Measurements from ENCODE around the gene PLPPR2.
"Not testable (repeated sequence)": the region's sequence is repeated elsewhere in the genome, so short reads cannot be mapped to it uniquely, and the experiment has no call there.

The PLPPR2 gene

GRCh38 chr19:11375143-11375948, 20.1 kb downstream of the PLPPR2 start:
- H3K27me3 Mint-ChIP-seq = no peaks in the 10 kb centered on the region
- no peaks in the 10 kb centered on the region for H3K9me3 Mint-ChIP-seq
- H3K4me3 Mint-ChIP-seq = no peak overlapping the region
- peaks cover 16% of the 10 kb centered on the region for H3K36me3 Mint-ChIP-seq
- peaks cover 24% of the 10 kb centered on the region for H3K4me1 Mint-ChIP-seq
- ATAC-seq = peak; percentile 63
- no peak overlapping the region for H3K27ac Mint-ChIP-seq

GRCh38 chr19:11377237-11377636, 22.0 kb downstream of the PLPPR2 start:
- Mint-ChIP-seq H3K27ac (no peak overlapping the region), H3K27me3 (no peaks in the 10 kb centered on the region), H3K9me3 (no peaks in the 10 kb centered on the region), H3K36me3 (peaks cover 8% of the 10 kb centered on the region), H3K4me3 (no peak overlapping the region), H3K4me1 (peaks cover 42% of the 10 kb centered on the region)
- ATAC-seq = no peak

DNA sequence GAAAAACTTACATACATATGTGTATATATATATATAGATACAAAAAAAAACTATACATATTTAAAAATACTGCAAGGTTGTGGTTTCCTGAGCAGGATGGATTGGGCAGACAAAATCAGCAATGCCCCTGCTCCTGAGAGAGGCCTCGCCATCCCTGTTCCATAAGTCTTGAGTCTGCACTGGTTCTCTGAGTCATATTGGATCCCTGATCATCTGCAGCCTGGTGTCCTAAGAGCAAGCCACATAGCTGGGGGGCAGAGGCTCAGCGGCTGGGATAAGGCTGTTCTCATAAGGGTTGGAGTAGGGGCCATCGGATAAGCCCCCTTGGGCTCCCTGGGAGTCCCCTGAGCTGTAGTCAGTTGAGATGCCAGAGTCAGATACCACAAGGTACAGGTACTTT, 22.5 kb downstream of the PLPPR2 start:
- Mint-ChIP-seq H3K9me3 (no peaks in the 10 kb centered on the region), H3K4me3 (no peak overlapping the region), H3K36me3 (peaks cover 8% of the 10 kb centered on the region), H3K27ac (no peak overlapping the region), H3K4me1 (peaks cover 46% of the 10 kb centered on the region), H3K27me3 (no peaks in the 10 kb centered on the region)
- no peak for ATAC-seq

DNA sequence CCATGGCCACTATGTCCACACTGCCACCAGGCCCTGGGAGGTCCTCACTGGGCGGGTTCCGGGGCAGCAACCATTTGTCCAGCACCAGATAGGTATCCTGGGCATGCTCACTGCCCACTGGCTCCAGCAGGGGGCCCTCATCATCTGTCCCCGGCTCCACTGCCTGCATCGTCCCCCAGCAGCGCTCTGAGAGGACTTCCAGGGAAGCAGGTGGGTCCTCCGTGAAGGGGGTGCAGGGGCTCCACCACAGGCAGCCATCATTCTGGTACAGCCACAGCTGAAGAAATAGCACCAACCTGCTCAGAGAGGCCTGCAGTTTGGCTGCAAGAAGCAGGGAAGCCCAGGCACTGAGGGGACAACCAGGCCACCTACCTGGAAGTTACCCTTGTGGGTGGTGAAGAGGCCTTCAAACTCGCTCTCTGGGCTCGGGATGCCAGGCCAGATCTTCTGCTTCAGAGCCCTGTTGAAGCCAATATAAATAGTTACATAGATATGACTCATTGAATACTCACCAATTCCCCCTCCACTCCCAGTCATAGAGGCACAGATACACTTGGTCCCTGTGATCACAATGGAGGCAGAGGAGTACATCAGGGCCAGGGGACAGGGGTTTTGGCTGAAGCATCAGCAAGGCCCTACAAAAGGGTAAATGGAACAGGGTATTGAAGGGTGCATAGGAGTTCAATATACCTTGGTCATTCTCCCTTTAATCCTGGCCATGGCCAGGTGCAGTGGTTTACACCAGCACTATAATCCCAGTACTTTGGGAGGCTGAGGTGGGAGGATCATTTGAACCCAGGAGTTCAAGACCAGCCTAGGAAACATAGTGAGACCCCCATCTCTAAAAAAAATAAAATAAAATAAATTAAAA, 23.3 kb downstream of the PLPPR2 start:
- H3K4me1 Mint-ChIP-seq = peaks cover 54% of the 10 kb centered on the region

GRCh38 chr19:11379269-11379845, 24.1 kb downstream of the PLPPR2 start:
- peaks cover 55% of the 10 kb centered on the region for H3K4me1 Mint-ChIP-seq
- H3K27ac Mint-ChIP-seq = peak overlapping the region; percentile 91
- not testable (repeated sequence) for ATAC-seq, H3K27me3 Mint-ChIP-seq, H3K36me3 Mint-ChIP-seq, H3K4me3 Mint-ChIP-seq, H3K9me3 Mint-ChIP-seq

More for the DNA sequence above, 23.3 kb downstream of the PLPPR2 start:
- Mint-ChIP-seq H3K9me3 (no peaks in the 10 kb centered on the region), H3K36me3 (peaks cover 8% of the 10 kb centered on the region), H3K4me3 (no peak overlapping the region), H3K27me3 (no peaks in the 10 kb centered on the region), H3K27ac (no peak overlapping the region)
- no peak for ATAC-seq

GRCh38 chr19:11379857-11380350, 24.7 kb downstream of the PLPPR2 start:
- Mint-ChIP-seq H3K36me3 (peaks cover 8% of the 10 kb centered on the region), H3K27me3 (no peaks in the 10 kb centered on the region), H3K9me3 (no peaks in the 10 kb centered on the region), H3K4me1 (peaks cover 55% of the 10 kb centered on the region), H3K27ac (peak overlapping the region; percentile 91), H3K4me3 (peak overlapping the region; percentile 84)
- ATAC-seq = no peak

DNA sequence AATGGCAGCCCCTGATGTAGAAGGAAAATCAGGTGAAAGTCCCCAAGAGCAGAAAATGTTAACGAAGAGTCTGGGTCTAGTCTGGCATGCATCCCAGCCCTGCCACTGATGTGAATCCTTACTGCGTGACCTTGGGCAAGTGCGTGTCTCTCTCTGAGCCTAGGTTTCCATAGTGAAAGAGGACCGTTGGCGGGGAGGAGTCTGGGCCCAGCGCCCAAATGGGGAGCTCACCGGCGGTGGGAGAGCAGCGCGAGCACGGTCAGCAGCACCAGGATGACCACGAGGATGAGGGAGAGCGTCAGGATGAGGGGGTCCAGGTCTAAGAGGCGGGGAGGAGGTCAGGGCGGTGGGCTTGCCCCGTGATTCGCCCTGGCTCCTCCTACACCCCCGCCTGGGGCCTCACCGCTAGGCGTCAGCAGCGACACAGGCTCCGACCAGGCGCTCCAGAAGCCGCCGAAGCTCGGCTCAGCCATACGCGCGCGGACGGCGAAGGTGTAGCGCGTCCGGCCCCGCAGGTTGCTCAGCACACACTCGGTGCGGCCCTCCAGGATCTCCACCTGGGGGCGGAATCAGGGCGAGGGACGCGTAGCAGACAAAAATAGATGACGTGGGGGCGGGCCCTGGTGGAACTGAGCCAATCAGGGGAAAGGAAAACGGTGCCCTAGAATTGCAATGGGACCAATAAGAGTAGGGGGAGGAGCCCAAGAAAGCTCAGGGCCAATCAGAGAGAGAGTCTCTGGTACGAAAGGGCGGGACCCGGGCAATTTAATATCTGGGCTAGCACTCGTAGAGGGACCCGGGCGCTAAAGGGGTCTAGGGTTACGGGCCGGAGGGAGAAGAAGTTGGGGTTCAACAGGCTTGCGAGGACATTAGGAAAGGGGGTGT, 25.7 kb downstream of the PLPPR2 start:
- Mint-ChIP-seq H3K27me3 (no peaks in the 10 kb centered on the region), H3K9me3 (no peaks in the 10 kb centered on the region), H3K36me3 (peaks cover 8% of the 10 kb centered on the region), H3K27ac (peak overlapping the region; percentile 91), H3K4me3 (peak overlapping the region; percentile 84), H3K4me1 (peaks cover 50% of the 10 kb centered on the region)
- peak; percentile 94 for ATAC-seq

DNA sequence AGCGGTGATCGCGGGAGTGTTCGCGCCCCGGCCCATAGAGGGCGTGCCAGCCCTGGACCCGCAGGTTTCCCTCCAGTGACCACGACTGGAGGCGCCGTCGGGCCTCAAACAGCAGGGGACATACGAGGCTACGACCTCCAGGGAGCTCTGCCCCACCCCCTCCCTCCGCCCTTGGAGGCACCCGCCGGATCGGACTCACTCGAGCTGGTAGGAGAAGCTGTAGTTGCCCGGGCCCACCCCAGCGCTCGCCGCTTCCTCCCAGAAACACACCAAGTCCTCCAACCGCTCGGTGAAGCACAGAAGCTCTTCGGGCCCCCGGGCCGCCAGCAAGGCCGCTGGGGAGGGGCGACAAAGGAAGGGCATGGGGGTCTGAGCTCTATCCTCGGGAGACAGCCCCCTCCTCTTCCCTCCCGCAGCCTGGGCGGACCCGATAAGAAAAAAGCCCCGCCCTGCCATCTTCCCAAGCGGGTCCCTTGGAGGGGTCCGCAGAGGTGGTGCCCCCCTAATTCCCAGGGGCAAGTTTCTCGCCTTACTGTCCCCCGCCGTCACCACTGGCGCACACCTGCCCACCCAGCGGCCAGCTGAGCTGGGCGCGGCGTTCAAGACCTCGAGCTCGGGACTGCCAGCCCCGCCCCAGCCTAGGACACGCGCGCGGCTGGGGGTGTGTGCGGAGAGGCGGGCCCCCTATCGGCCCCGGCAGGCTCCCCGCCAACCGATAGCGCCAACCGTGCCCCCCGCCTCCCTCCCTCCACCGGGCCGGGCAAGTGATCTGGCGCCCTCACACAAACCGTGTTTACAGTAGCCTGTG, 27.9 kb downstream of the PLPPR2 start:
- no peaks in the 10 kb centered on the region for H3K27me3 Mint-ChIP-seq
- peaks cover 50% of the 10 kb centered on the region for H3K4me1 Mint-ChIP-seq
- peak overlapping the region; percentile 67 for H3K27ac Mint-ChIP-seq
- H3K4me3 Mint-ChIP-seq = peak overlapping the region; percentile 79
- no peak for ATAC-seq
- no peaks in the 10 kb centered on the region for H3K36me3 Mint-ChIP-seq
- H3K9me3 Mint-ChIP-seq = no peaks in the 10 kb centered on the region

DNA sequence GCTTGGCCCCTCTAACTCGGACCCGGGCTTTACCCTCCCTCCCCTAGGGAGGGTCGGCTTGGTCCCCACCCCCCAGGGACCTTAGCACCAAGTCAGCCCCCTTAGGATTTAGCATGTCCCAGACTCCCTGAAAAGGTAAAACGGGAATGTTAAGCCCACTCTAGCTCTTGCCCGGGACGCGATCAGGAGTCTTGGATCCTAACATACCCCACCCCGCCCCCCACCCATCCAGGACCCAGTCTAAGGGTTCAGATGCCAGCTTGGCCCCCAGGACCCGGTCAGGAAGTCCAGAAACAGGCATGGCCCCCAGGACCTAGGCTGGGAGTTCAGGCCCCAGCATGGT, 28.4 kb downstream of the PLPPR2 start:
- Mint-ChIP-seq H3K27ac (no peak overlapping the region), H3K4me1 (peaks cover 50% of the 10 kb centered on the region), H3K36me3 (no peaks in the 10 kb centered on the region), H3K4me3 (peak overlapping the region; percentile 79), H3K27me3 (no peaks in the 10 kb centered on the region), H3K9me3 (no peaks in the 10 kb centered on the region)
- ATAC-seq = no peak

DNA sequence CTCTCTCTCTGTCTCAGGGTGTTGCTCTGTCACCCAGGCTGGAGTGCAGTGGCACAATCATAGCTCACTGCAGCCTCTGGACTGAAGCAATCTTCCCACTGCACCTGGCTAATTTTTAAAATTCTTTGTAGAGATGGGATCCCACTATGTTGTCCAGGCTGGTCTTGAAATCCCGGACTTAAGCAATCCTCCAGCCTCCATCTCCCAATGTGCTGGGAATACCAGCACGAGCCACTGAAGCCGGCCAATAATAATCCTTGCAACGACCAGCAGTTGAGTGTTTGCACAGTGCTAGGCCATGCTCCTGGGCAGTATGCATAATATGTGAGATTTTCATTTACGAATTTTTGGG, 29.5 kb downstream of the PLPPR2 start:
- no peaks in the 10 kb centered on the region for H3K27me3 Mint-ChIP-seq
- ATAC-seq = no peak
- H3K4me3 Mint-ChIP-seq = no peak overlapping the region
- H3K9me3 Mint-ChIP-seq = no peaks in the 10 kb centered on the region
- H3K27ac Mint-ChIP-seq = no peak overlapping the region
- no peaks in the 10 kb centered on the region for H3K36me3 Mint-ChIP-seq
- H3K4me1 Mint-ChIP-seq = peaks cover 49% of the 10 kb centered on the region

GRCh38 chr19:11387162-11388034, 32.2 kb downstream of the PLPPR2 start:
- peaks cover 3% of the 10 kb centered on the region for H3K9me3 Mint-ChIP-seq
- H3K36me3 Mint-ChIP-seq = no peaks in the 10 kb centered on the region
- H3K4me1 Mint-ChIP-seq = peaks cover 25% of the 10 kb centered on the region
- H3K4me3 Mint-ChIP-seq = no peak overlapping the region
- peak overlapping the region; percentile 76 for H3K27ac Mint-ChIP-seq
- ATAC-seq = peak; percentile 65
- no peaks in the 10 kb centered on the region for H3K27me3 Mint-ChIP-seq

- Mint-ChIP-seq H3K4me3 (no peak overlapping the region), H3K36me3 (no peaks in the 10 kb centered on the region), H3K27ac (no peak overlapping the region), H3K4me1 (peaks cover 12% of the 10 kb centered on the region), H3K27me3 (no peaks in the 10 kb centered on the region), H3K9me3 (peaks cover 3% of the 10 kb centered on the region)
- ATAC-seq = no peak
These were observed 35.1 kb downstream of the PLPPR2 start for GRCh38 chr19:11390359-11390758.

- Mint-ChIP-seq H3K27ac (no peak overlapping the region), H3K9me3 (peaks cover 3% of the 10 kb centered on the region), H3K4me1 (peaks cover 12% of the 10 kb centered on the region), H3K4me3 (no peak overlapping the region), H3K36me3 (no peaks in the 10 kb centered on the region), H3K27me3 (no peaks in the 10 kb centered on the region)
- ATAC-seq = no peak
These were observed 35.9 kb downstream of the PLPPR2 start for GRCh38 chr19:11390933-11391680.
